ENCODE results near the gene NAT8. TPM values are rescaled to one million over a fixed set of nuclear protein-coding genes. Genes with fewer than 3 reads are reported as not detected.
"Not testable (repeated sequence)": the region's sequence is repeated elsewhere in the genome, so short reads cannot be mapped to it uniquely, and the experiment has no call there.

NAT8 gene
- total RNA-seq, 3 donors from 2014 or later = not detected

DNA sequence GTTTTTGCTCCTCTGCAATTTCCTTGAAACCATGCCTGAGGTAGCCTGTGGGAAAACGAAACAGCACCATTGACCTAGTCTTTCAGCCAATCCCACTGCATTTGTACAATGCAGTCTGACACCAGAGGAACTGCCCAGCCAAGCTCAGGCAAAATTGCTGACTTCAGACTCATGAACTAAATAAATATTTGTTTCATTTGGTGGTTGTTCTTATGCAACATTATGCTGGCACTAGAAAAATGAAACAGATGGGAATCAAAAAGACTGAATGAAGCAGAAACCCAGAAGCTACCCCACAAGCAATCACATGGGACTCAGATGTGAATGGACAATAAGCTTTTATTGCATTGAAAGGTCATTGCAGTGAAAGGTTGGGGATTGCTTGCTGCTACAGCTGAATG, 1.7 kb downstream of the NAT8 start:
- Histone ChIP-seq H3K9me3 (no peaks in the 10 kb centered on the region), H3K4me1 (no peaks in the 10 kb centered on the region), H3K4me3 (no peak overlapping the region), H3K27me3 (no peaks in the 10 kb centered on the region), H3K36me3 (no peaks in the 10 kb centered on the region), H3K27ac (no peak overlapping the region)
- no peak for DNase-seq (ENCODE audit: low spot score in 2 of 2)
- intact Hi-C loops (cut with DNase I; ENCODE audit: low total_unique reads) = no loop called here
- TF ChIP-seq POLR2A (IDR thresholded peaks at IDR 0.05) (no peak), POLR2AphosphoS5 (IDR thresholded peaks at IDR 0.05) (no peak)
- TF ChIP-seq, protein P1, sequence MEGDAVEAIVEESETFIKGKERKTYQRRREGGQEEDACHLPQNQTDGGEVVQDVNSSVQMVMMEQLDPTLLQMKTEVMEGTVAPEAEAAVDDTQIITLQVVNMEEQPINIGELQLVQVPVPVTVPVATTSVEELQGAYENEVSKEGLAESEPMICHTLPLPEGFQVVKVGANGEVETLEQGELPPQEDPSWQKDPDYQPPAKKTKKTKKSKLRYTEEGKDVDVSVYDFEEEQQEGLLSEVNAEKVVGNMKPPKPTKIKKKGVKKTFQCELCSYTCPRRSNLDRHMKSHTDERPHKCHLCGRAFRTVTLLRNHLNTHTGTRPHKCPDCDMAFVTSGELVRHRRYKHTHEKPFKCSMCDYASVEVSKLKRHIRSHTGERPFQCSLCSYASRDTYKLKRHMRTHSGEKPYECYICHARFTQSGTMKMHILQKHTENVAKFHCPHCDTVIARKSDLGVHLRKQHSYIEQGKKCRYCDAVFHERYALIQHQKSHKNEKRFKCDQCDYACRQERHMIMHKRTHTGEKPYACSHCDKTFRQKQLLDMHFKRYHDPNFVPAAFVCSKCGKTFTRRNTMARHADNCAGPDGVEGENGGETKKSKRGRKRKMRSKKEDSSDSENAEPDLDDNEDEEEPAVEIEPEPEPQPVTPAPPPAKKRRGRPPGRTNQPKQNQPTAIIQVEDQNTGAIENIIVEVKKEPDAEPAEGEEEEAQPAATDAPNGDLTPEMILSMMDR (IDR thresholded peaks at IDR 0.05) = no peak

DNA sequence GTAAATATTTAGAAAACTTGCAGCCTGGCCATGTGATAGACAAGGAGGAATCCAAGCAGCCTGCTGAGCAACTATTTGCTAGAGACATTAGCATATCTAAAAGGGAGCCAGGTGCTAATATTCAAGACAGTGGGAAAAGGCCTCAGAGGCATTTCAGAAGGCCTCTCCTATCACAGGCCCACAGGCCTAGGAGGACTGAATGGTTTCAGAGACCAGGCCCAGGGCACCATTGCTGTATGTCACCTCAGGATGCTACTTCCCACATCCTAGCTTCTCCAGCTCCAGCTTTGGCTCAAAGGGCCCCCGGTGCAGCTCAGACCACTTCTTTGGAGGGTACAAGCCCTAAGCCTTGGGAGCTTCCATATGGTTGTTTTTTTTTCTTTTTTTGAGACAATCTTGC, 3.8 kb downstream of the NAT8 start:
- no peaks in the 10 kb centered on the region for H3K36me3 ChIP-seq
- no peak for DNase-seq (ENCODE audit: low spot score in 2 of 2)
- no peaks in the 10 kb centered on the region for H3K4me1 ChIP-seq
- no peak overlapping the region for H3K27ac ChIP-seq
- intact Hi-C loops (cut with DNase I; ENCODE audit: low total_unique reads) = no loop called here
- TF ChIP-seq, protein P1 (IDR thresholded peaks at IDR 0.05) = no peak
- TF ChIP-seq POLR2AphosphoS5 (IDR thresholded peaks at IDR 0.05) (no peak), POLR2A (IDR thresholded peaks at IDR 0.05) (no peak)
- H3K4me3 ChIP-seq = no peak overlapping the region
- H3K9me3 ChIP-seq = no peaks in the 10 kb centered on the region
- H3K27me3 ChIP-seq = no peaks in the 10 kb centered on the region

DNA sequence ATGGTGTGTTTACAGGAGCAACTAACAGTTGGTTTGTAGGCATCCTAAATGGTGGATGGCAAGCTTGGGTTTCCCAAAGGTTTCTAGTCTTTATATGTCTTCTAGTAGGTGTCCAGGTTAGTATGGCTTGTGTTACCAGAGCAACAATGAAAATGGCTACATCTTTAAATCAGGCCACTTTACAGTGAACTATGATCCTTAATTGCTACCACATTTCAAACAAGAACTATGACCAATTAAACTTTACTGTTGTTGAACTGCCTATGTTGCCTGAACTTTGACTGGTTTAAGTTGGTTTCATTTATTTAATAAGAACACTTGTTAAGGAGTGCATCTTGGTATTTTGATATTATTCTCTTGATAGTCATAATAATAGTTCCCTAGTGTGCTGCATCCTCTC, 5.2 kb downstream of the NAT8 start:
- H3K9me3 ChIP-seq; intact Hi-C loops (cut with DNase I; ENCODE audit: low total_unique reads); H3K36me3 ChIP-seq; H3K4me1 ChIP-seq; DNase-seq (ENCODE audit: low spot score in 2 of 2); H3K4me3 ChIP-seq; H3K27me3 ChIP-seq; H3K27ac ChIP-seq: not testable (repeated sequence)

DNA sequence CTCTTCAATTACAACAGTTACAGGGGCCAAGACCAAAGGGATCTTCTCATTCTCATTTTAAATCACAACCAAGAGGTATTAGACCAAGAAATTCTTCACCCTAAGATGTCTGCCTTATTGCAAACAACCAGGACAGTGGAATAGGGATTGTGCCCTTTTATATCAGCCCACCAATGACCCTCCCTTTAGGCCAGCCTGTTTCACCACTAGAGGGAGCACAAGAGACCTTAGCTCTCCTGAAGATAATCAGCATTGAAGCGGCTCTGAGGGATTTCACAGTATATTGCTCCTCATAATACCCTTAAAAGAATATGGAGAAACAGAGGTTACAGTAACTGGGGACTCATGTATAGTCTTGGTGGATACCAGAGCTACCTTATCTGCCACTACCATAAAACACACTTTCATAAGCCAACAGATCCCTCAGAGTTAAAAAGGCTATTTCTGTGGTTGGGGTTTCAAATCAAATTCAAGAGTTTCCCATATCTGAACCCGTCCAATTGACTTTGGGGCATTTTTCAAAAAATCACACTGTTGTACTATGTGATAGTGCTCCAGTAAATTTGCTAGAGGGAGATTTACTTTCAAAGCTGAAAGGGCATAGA, 11.5 kb downstream of the NAT8 start:
- H3K27me3 ChIP-seq; H3K4me3 ChIP-seq; H3K27ac ChIP-seq; DNase-seq (ENCODE audit: low spot score in 2 of 2); H3K9me3 ChIP-seq; intact Hi-C loops (cut with DNase I; ENCODE audit: low total_unique reads); H3K36me3 ChIP-seq; H3K4me1 ChIP-seq: not testable (repeated sequence)

DNA sequence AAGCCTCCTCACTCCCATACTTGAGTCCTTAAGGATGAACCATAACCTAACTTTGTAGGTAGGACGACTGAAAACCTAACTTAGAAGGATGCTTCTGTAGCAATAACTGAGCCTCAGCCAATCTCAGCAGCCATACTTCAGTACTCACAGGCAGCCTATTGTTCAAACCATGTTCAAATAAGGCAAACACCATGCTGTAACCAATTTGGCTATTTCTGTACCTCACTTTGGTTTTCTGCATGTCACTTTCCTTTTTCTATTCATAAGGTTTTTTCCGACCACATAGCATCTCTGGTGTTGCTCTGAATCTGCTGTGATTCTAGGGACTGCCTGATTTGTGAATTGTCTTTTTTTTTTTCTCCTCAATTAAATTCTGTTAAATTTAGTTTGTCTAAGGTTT, 13.7 kb downstream of the NAT8 start:
- H3K27ac ChIP-seq; H3K36me3 ChIP-seq; H3K4me1 ChIP-seq; intact Hi-C loops (cut with DNase I; ENCODE audit: low total_unique reads); H3K4me3 ChIP-seq; DNase-seq (ENCODE audit: low spot score in 2 of 2); H3K27me3 ChIP-seq; H3K9me3 ChIP-seq: not testable (repeated sequence)

DNA sequence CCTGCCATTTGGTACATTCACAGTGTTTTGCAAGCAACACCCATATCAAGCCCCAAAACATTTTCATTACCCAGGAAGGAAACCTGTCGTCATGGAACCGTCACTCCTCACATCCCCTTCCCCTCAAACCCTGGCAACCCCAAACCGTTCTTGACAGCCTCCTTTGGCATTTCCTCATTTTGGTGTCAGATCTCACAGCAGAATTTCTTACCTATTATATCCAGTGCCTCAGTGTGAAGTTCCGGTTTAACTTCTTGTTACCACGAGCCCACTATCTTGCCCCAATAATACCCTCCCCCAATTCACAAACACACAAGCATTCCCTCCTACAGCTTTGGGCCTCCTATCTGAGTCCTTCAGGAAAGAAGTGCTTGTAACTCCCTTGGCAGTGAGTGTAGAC, 16.0 kb downstream of the NAT8 start:
- intact Hi-C loops (cut with DNase I; ENCODE audit: low total_unique reads); H3K27ac ChIP-seq; DNase-seq (ENCODE audit: low spot score in 2 of 2); H3K4me1 ChIP-seq; H3K27me3 ChIP-seq; H3K9me3 ChIP-seq; H3K36me3 ChIP-seq; H3K4me3 ChIP-seq: not testable (repeated sequence)

DNA sequence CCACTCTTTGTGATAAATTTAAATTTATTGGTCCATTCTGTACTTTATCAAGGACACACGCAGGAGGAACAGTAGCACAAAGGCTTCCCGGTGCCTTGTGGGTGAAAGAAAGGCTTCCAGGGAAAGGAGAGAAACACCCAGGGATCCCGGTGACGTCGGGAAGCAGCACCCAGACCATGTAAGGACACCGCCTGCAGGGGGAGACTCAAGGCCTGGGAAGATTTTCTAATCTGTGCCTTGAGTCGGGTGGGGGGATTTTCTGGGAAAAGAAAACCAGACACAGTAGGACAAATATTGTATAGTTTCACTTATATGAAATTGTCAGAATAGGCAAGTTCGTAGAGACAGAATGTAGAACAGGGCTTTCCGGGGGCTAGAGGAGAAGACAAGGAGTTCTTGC, 17.6 kb downstream of the NAT8 start:
- H3K4me1 ChIP-seq; H3K4me3 ChIP-seq; H3K9me3 ChIP-seq; intact Hi-C loops (cut with DNase I; ENCODE audit: low total_unique reads); H3K36me3 ChIP-seq; H3K27ac ChIP-seq; H3K27me3 ChIP-seq; DNase-seq (ENCODE audit: low spot score in 2 of 2): not testable (repeated sequence)

DNA sequence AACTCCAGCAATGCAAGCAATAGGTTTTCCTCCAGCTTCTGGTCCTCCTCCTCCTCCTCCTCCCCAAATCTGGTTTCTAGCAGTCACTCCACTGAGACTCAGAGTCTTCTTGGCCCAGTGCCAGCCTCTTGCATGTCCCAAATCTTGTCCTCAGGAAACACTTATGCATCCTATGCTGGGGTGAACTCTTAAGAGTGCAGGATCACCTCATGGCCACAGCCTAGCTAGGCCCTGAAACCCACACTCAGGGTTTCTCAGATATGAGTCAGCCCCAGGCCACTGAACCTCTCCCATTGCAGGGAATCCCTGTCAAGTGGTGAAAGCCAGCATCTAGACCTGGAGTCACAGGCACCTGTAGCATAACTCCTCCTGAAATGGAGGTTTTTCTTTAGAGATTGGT, 18.2 kb downstream of the NAT8 start:
- H3K27me3 ChIP-seq; H3K27ac ChIP-seq; H3K9me3 ChIP-seq; H3K36me3 ChIP-seq; DNase-seq (ENCODE audit: low spot score in 2 of 2); H3K4me1 ChIP-seq; H3K4me3 ChIP-seq; intact Hi-C loops (cut with DNase I; ENCODE audit: low total_unique reads): not testable (repeated sequence)

DNA sequence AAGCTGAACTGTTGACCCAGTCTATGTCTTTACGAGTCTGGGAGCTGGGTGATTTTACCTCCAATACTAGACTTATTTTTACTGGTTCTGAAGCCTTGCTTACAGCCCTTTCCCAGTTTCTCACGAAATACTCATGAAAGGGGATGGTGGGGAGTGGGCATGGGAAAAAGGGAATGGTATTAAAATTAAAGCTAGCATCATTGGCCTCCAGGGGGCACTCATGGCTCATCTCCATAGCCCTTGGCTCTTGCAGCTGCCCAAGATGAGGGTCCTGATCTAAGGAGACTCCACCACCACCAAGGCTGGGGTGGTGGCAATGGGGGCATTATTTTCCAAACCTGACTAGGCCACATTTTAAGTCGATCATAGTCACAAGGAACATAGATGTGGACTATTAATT, 22.3 kb downstream of the NAT8 start:
- H3K27ac ChIP-seq; H3K4me3 ChIP-seq; DNase-seq (ENCODE audit: low spot score in 2 of 2); H3K27me3 ChIP-seq; intact Hi-C loops (cut with DNase I; ENCODE audit: low total_unique reads); H3K36me3 ChIP-seq; H3K4me1 ChIP-seq; H3K9me3 ChIP-seq: not testable (repeated sequence)
